CD14-positive monocyte (primary cell): Measurements from ENCODE around the gene DNAJB1. TPM values are rescaled to one million over a fixed set of nuclear protein-coding genes. Genes with fewer than 3 reads are reported as not detected.

ENCODE experiments used
- DNase-seq, 3 donors: peaks; one replicate each; pipeline ENCODE4 v3.0.0-alpha.2; 2011 to 2022
- H2AFZ ChIP-seq: 2 replicates; pipeline ENCODE4 v1.6.0; 2012; ENCODE audit warnings: mild to moderate bottlenecking, low read depth, low read length, inconsistent platforms; ENCODE audit not compliant: insufficient read depth, poor library complexity, severe bottlenecking
- H3K27ac ChIP-seq, 2 donors: 1 replicate in 1 of 2; 2 replicates in 1 of 2; pipeline ENCODE4 v1.5.1; 2012 to 2013; ENCODE audit warnings: low read length in 2 of 2, control low read depth in 1 of 2, inconsistent platforms in 1 of 2, low read depth in 1 of 2, mild to moderate bottlenecking in 1 of 2
- H3K27me3 ChIP-seq, 2 donors: one replicate each; pipeline versions ENCODE4 v1.6.0 to v1.6.1; 2011 to 2013; ENCODE audit warnings: low read length in 2 of 2; ENCODE audit not compliant: control insufficient read depth in 2 of 2, insufficient read depth in 2 of 2
- H3K36me3 ChIP-seq, 2 donors: replicated peaks in 1 of 2; 1 replicate in 1 of 2; 2 replicates in 1 of 2; pipeline versions ENCODE4 v1.5.1 to v1.6.1; 2012 to 2013; ENCODE audit warnings: low read length in 2 of 2, control low read depth in 1 of 2, inconsistent platforms in 1 of 2, mild to moderate bottlenecking in 1 of 2; ENCODE audit not compliant: insufficient read depth in 2 of 2, control insufficient read depth in 1 of 2
- H3K4me1 ChIP-seq, 2 donors: 1 replicate in 1 of 2; 2 replicates in 1 of 2; pipeline versions ENCODE4 v1.5.1 to v1.6.1; 2012 to 2013; ENCODE audit warnings: low read length in 2 of 2, control low read depth in 1 of 2, inconsistent platforms in 1 of 2, mild to moderate bottlenecking in 1 of 2, moderate library complexity in 1 of 2; ENCODE audit not compliant: insufficient read depth in 2 of 2, control insufficient read depth in 1 of 2
- H3K4me2 ChIP-seq: replicated peaks from 2 replicates; pipeline ENCODE3; 2012; ENCODE audit warnings: low read length, moderate library complexity, mild to moderate bottlenecking; ENCODE audit not compliant: poor library complexity, severe bottlenecking; ENCODE audit errors: extremely low read depth
- H3K4me3 ChIP-seq, 3 experiments: fragments of 200-600 bp in 1 of 3; sonication (generic) in 1 of 3; replicated peaks in 1 of 3; 1 replicate in 2 of 3; 2 replicates in 1 of 3; pipeline ENCODE4 v1.5.1; 2011 to 2013; ENCODE audit warnings: low read length in 3 of 3, mild to moderate bottlenecking in 3 of 3, control low read depth in 2 of 3, low read depth in 2 of 3, inconsistent platforms in 1 of 3, moderate library complexity in 1 of 3
- H3K79me2 ChIP-seq: 2 replicates; pipeline ENCODE4 v1.6.0; 2012; ENCODE audit warnings: mild to moderate bottlenecking, control low read depth, inconsistent platforms, low read length, moderate library complexity; ENCODE audit not compliant: insufficient read depth
- H3K9ac ChIP-seq: 2 replicates; pipeline ENCODE4 v1.6.0; 2017; ENCODE audit warnings: low read length, mild to moderate bottlenecking; ENCODE audit not compliant: insufficient read depth, poor library complexity, severe bottlenecking
- H3K9me3 ChIP-seq, 2 donors: replicated peaks in 1 of 2; 1 replicate in 1 of 2; 2 replicates in 1 of 2; pipeline versions ENCODE4 v1.5.1 to v1.6.1; 2012 to 2013; ENCODE audit warnings: low read length in 2 of 2, control low read depth in 1 of 2; ENCODE audit not compliant: control insufficient read depth in 1 of 2, insufficient read depth in 1 of 2
- H4K20me1 ChIP-seq: 2 replicates; pipeline ENCODE4 v1.6.0; 2012; ENCODE audit warnings: mild to moderate bottlenecking, low read length, control low read depth, moderate library complexity; ENCODE audit not compliant: insufficient read depth
- H3K27ac Mint-ChIP-seq, 7 donors: one replicate each; pipeline ENCODE4 v1.8.0; 2020; ENCODE audit warnings: mild to moderate bottlenecking in 7 of 7, mixed read lengths in 7 of 7, moderate library complexity in 6 of 7, inconsistent platforms in 2 of 7
- H3K27me3 Mint-ChIP-seq, 3 donors: one replicate each; pipeline ENCODE4 v1.8.0; 2021 to 2022; ENCODE audit warnings: low read depth in 3 of 3, mild to moderate bottlenecking in 3 of 3, mixed read lengths in 3 of 3, moderate library complexity in 3 of 3, inconsistent platforms in 1 of 3
- H3K36me3 Mint-ChIP-seq, 2 donors: one replicate each; pipeline ENCODE4 v1.8.0; 2020; ENCODE audit warnings: mixed read lengths in 2 of 2, inconsistent platforms in 1 of 2, mild to moderate bottlenecking in 1 of 2
- H3K4me1 Mint-ChIP-seq: one replicate; pipeline ENCODE4 v1.8.0; 2020; ENCODE audit warnings: mild to moderate bottlenecking, mixed read lengths
- H3K4me3 Mint-ChIP-seq, 2 donors: one replicate each; pipeline ENCODE4 v1.8.0; 2020; ENCODE audit warnings: mild to moderate bottlenecking in 2 of 2, mixed read lengths in 2 of 2, moderate library complexity in 1 of 2
- H3K9me3 Mint-ChIP-seq, 7 donors: one replicate each; pipeline ENCODE4 v1.8.0; 2020 to 2022; ENCODE audit warnings: mixed read lengths in 7 of 7, mild to moderate bottlenecking in 6 of 7, moderate library complexity in 6 of 7, inconsistent platforms in 2 of 7
- WGBS: methylation state at CpG from one replicate; pipeline ENCODE4 v1.1.5; 2013; ENCODE audit warnings: missing lambda C conversion rate; ENCODE audit not compliant: insufficient coverage; 5-methylcytosine and 5-hydroxymethylcytosine counted together
- intact Hi-C, 2 donors: fragments of 100-400 bp; cut with micrococcal nuclease; formaldehyde crosslinking; loops; one replicate each; pipeline versions ENCODE4 v1.15.0 to v1.15.1; 2023
- polyA plus RNA-seq, 3 donors: library from polyadenylated mRNA; depleted of rRNA in 1 of 3; unstranded in 2 of 3; stranded (reverse) in 1 of 3; fragments of 300-500 nt in 2 of 3; fragments of >200 nt in 1 of 3; fragmentation: Illumina TruSeq in 2 of 3; gene quantifications; 1 replicate in 2 of 3; 2 replicates in 1 of 3; pipeline ENCODE4 v1.2.3, GENCODE V29; 2012 to 2021
- TF ChIP-seq, protein P1 (sequence below): fragments of 200-600 bp; IDR thresholded peaks from one replicate; pipeline ENCODE4 v1.8.0; 2022; ENCODE audit warnings: antibody characterized with exemption, mild to moderate bottlenecking

The DNAJB1 gene
- polyA plus RNA-seq, 3 donors, result 59.3 to 107 (median 70.9) TPM

DNA sequence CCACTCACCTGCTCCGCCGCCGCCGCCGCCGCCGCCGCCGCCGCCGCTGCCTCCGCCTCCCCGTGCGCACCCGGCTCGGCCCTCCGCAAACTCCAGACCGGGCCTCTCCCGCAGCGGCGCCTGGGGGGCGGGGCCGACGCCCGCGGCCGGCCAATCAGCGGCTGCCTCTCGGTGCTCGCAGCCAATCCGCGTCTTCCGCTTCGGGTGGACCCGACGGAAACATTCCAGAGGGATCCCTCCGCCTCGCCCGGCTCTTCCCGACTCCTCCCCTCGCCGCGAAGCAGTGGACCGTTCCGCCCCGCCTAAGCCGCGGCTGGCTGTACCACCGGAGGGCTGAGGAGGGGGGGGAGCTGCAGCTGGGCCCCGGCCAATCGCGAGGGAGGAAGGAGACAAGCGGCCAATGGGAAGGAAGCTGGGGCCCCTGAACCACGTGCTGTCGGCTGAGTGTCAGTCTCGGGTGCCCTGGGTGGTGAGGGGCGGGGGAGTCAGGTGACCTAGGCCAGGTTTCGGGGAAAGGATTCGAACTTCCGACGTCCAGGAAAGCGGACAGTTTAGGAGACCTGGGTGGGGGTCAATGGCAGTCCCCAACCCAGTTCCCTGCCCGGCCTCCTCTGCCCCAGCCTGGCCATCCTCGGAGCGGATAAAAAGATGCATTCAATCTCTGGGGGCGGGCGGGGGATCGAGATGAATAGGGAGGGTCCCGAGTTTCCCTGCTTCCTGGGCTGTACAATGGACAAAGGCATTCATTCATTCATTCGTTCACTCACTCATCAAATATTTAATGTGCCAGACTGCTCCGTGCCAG is 22.0 kb downstream of the DNAJB1 start, which contains the start of gene GIPC1:
TSS of gene GIPC1 (minus strand) at position 99 of the 805 bp plus-strand sequence. CDS start 13,151 bp downstream, outside the sequence.
- intact Hi-C loops, result loop anchor here in 1 of 2 donors (5.0 kb wide), 1 partner anchor 36 kb away; no protein-coding TSS in a partner anchor
- H3K27ac ChIP-seq, result no peak within 1 kb of the TSS
- TF ChIP-seq, protein P1, sequence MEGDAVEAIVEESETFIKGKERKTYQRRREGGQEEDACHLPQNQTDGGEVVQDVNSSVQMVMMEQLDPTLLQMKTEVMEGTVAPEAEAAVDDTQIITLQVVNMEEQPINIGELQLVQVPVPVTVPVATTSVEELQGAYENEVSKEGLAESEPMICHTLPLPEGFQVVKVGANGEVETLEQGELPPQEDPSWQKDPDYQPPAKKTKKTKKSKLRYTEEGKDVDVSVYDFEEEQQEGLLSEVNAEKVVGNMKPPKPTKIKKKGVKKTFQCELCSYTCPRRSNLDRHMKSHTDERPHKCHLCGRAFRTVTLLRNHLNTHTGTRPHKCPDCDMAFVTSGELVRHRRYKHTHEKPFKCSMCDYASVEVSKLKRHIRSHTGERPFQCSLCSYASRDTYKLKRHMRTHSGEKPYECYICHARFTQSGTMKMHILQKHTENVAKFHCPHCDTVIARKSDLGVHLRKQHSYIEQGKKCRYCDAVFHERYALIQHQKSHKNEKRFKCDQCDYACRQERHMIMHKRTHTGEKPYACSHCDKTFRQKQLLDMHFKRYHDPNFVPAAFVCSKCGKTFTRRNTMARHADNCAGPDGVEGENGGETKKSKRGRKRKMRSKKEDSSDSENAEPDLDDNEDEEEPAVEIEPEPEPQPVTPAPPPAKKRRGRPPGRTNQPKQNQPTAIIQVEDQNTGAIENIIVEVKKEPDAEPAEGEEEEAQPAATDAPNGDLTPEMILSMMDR, result no peak
- Mint-ChIP-seq H3K27ac (peak within 1 kb of the TSS in 3 of 7 donors; percentile 4 to 54 (median 35)), H3K4me1 (peaks cover 23% of the 10 kb centered on the region), H3K36me3 (peaks cover 0 to 1% of the 10 kb centered on the region in 2 donors), H3K27me3 (peaks cover 7 to 22% (median 11%) of the 10 kb centered on the region in 3 donors), H3K4me3 (peak within 1 kb of the TSS; percentile 71 to 83), H3K9me3 (no peaks in the 10 kb centered on the region)
- no peaks in the 10 kb centered on the region for H4K20me1 ChIP-seq
- WGBS, result 3% methylated on average over 60 of the region's 71 CpGs
- peak within 1 kb of the TSS; percentile 25 to 75 (median 55) for H3K4me3 ChIP-seq
- H3K79me2 ChIP-seq, result no peaks in the 10 kb centered on the region
- no peaks in the 10 kb centered on the region for H3K27me3 ChIP-seq
- peak within 1 kb of the TSS; percentile 90 for H2AFZ ChIP-seq
- H3K9ac ChIP-seq, result peak within 1 kb of the TSS; percentile 36
- DNase-seq, result peak; percentile 66 to 76 (median 67)
- no peaks in the 10 kb centered on the region for H3K9me3 ChIP-seq
- peak within 1 kb of the TSS; percentile 83 for H3K4me2 ChIP-seq
- H3K36me3 ChIP-seq, result no peaks in the 10 kb centered on the region
- H3K4me1 ChIP-seq, result peaks cover 23 to 25% of the 10 kb centered on the region in 2 donors

DNA sequence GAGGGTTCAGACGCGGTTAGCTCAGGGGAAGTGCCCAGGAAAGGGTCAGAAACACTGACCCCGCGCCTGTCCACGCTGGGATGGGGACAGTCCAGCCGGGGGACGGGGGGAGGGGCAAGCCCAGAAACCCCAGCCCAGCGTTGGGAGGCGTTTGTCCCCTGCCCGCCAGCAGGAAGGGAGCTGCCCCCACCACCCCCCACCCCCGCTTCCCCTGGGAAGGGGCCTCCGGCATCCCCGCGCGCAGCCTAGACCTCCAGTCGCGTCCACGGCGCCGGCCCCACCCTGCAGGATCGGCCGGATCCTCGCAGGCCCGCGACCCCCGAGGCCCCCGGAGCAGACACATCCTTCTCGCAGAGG is 22.5 kb downstream of the DNAJB1 start:
- no peaks in the 10 kb centered on the region for H3K36me3 ChIP-seq
- intact Hi-C loops, result loop anchor here in 1 of 2 donors (5.0 kb wide), 1 partner anchor 37 kb away; no protein-coding TSS in a partner anchor
- under 1% methylated on average over 18 of the region's 28 CpGs for WGBS
- no peaks in the 10 kb centered on the region for H4K20me1 ChIP-seq
- H3K9me3 Mint-ChIP-seq, result no peaks in the 10 kb centered on the region
- peak overlapping the region; percentile 83 for H3K4me2 ChIP-seq
- H3K4me3 ChIP-seq, result peak overlapping the region; percentile 25 to 75 (median 55)
- H3K27ac ChIP-seq, result no peak overlapping the region
- H3K9me3 ChIP-seq, result no peaks in the 10 kb centered on the region
- peak overlapping the region; percentile 36 for H3K9ac ChIP-seq
- TF ChIP-seq, protein P1, result no peak
- peaks cover 7 to 22% (median 11%) of the 10 kb centered on the region in 3 donors for H3K27me3 Mint-ChIP-seq
- peak overlapping the region; percentile 90 for H2AFZ ChIP-seq
- no peaks in the 10 kb centered on the region for H3K79me2 ChIP-seq
- H3K4me1 ChIP-seq, result peaks cover 23 to 25% of the 10 kb centered on the region in 2 donors
- H3K27ac Mint-ChIP-seq, result peak overlapping the region in 1 of 7 donors; percentile 54
- peaks cover 0 to 1% of the 10 kb centered on the region in 2 donors for H3K36me3 Mint-ChIP-seq
- peaks cover 23% of the 10 kb centered on the region for H3K4me1 Mint-ChIP-seq
- no peak for DNase-seq
- peak overlapping the region; percentile 71 to 83 for H3K4me3 Mint-ChIP-seq
- H3K27me3 ChIP-seq, result no peaks in the 10 kb centered on the region
